ENCODE measurements around the gene PDZRN3.

GRCh38 chr3:73525591-73525990 is 99.2 kb downstream of the PDZRN3 start:
- TF ChIP-seq CTCF (conservative IDR thresholded peaks at IDR 0.05) (no peak), EZH2 (IDR thresholded peaks at IDR 0.05; ENCODE audit: low read depth) (no peak)

Measured in PC-9 (cell line).